GDM1 (cell line): Measurements from ENCODE around the gene CDK4.
"Not testable (repeated sequence)": the region's sequence is repeated elsewhere in the genome, so short reads cannot be mapped to it uniquely, and the experiment has no call there.

Experiments used
- DNase-seq: peaks from one replicate; lab custom pipeline; 2025; lab: John Stamatoyannopoulos, UW

CDK4 gene

GRCh38 chr12:57724936-57725740 is 27.0 kb downstream of the CDK4 start:
- no peak for DNase-seq

- no peak for DNase-seq
Observed at GRCh38 chr12:57724003-57724935, 27.8 kb downstream of the CDK4 start.

- no peak for DNase-seq
Observed at GRCh38 chr12:57723630-57723962, 28.5 kb downstream of the CDK4 start.

GRCh38 chr12:57722716-57723629 is 29.1 kb downstream of the CDK4 start:
- DNase-seq = no peak

GRCh38 chr12:57721846-57722608 is 30.1 kb downstream of the CDK4 start:
- DNase-seq = not testable (repeated sequence)

- DNase-seq = no peak
Observed at GRCh38 chr12:57720606-57721595, 31.2 kb downstream of the CDK4 start.

GRCh38 chr12:57719777-57720605 is 32.1 kb downstream of the CDK4 start:
- no peak for DNase-seq

GRCh38 chr12:57718641-57719528 is 33.2 kb downstream of the CDK4 start:
- DNase-seq = no peak

- no peak for DNase-seq
Observed at GRCh38 chr12:57717846-57718640, 34.1 kb downstream of the CDK4 start.

GRCh38 chr12:57717131-57717530 is 35.0 kb downstream of the CDK4 start:
- DNase-seq = no peak

- DNase-seq = no peak
Observed at GRCh38 chr12:57716305-57716704, 35.8 kb downstream of the CDK4 start.

- no peak for DNase-seq
Observed at GRCh38 chr12:57715786-57716185, 36.3 kb downstream of the CDK4 start.

GRCh38 chr12:57715036-57715748 is 36.9 kb downstream of the CDK4 start:
- DNase-seq = not testable (repeated sequence)

GRCh38 chr12:57713209-57713608 is 38.9 kb downstream of the CDK4 start:
- no peak for DNase-seq

GRCh38 chr12:57712701-57713100 is 39.4 kb downstream of the CDK4 start:
- DNase-seq = no peak

- no peak for DNase-seq
Observed at GRCh38 chr12:57708296-57708695, 43.8 kb downstream of the CDK4 start.

GRCh38 chr12:57707250-57707649 is 44.9 kb downstream of the CDK4 start:
- no peak for DNase-seq
